ENCODE results near the gene ARHGAP45.
"Not testable (repeated sequence)": the region's sequence is repeated elsewhere in the genome, so short reads cannot be mapped to it uniquely, and the experiment has no call there.

The ARHGAP45 gene

GRCh38 chr19:1121395-1121794, 54.4 kb downstream of the ARHGAP45 start:
- no peak for DNase-seq
- in situ Hi-C loops (cut with HindIII; ENCODE audit: low pct_ligation_motif_present, low pct_unique_long_range_greater_than_20kb, low sequenced_read_pairs) = no loop called here

DNA sequence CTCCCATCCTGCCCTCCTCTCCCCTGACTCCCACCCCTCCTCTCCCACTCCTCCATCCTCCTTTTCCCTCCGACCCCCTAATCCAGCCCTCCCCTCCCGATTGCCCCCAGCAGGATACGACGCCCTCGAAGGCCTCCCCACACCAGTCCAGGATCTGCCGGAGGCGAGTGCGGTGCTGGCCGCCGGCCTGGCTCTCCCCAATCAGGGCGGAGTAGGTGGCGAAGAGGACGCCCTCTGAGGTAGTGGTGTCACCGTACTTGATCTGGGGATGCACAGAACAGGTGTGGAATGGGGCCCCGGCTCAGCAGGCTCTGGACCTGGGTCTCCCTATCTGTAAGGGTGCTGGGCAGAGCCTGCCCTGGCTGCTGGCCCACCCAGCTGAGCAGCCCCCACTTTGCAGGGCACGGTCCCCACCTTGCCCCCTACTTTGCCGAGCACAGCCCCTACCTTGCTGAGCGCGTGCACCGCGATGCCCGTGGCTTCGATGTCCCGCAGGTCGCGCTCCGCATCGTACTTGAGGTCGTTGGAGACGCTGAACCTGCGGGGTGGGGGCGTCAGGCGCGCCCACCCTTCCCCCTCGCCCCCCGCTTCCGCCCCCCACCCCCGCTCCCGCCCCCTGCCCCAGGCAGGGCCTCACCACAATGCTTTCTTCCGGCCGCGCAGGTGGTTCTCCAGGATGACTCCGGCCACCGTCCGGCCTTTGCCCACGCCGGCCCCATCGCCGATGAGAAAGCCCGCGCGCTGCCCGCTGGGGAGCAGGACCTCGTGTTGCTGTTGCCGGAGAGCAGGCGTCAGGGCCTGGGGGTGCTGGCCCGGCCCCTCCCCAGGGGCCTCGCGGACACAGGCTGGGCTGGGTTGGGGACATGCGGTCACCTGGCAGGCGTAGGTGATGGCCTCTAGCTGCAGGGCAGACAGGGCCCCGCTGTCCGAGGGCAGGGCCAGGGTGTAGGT, 55.3 kb downstream of the ARHGAP45 start:
- DNase-seq = no peak
- in situ Hi-C loops (cut with HindIII; ENCODE audit: low pct_ligation_motif_present, low pct_unique_long_range_greater_than_20kb, low sequenced_read_pairs) = no loop called here

DNA sequence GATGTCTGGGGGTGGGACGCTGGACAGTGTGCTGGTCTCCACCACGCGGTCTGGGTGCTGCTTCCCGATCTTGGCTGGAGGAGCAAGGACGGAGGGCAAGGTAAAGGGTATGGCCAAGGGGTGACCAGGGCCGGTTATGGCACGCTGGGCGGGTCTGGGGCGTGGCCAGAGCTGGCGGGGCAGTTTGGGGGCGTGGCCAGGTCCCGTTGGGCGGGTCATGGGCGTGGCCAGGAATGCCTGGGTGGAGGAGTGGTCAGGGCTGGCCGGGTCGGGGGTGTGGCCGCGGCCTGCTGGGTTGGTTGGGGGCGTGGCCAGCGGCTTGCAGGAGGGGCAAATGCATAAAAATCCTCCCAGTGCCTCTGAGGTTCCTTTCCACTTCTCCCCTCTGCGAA, 56.0 kb downstream of the ARHGAP45 start:
- peak; percentile 66 for DNase-seq
- in situ Hi-C loops (cut with HindIII; ENCODE audit: low pct_ligation_motif_present, low pct_unique_long_range_greater_than_20kb, low sequenced_read_pairs) = no loop called here

- in situ Hi-C loops (cut with HindIII; ENCODE audit: low pct_ligation_motif_present, low pct_unique_long_range_greater_than_20kb, low sequenced_read_pairs) = no loop called here
- DNase-seq = no peak
Measured at GRCh38 chr19:1123381-1123780, 56.4 kb downstream of the ARHGAP45 start.

DNA sequence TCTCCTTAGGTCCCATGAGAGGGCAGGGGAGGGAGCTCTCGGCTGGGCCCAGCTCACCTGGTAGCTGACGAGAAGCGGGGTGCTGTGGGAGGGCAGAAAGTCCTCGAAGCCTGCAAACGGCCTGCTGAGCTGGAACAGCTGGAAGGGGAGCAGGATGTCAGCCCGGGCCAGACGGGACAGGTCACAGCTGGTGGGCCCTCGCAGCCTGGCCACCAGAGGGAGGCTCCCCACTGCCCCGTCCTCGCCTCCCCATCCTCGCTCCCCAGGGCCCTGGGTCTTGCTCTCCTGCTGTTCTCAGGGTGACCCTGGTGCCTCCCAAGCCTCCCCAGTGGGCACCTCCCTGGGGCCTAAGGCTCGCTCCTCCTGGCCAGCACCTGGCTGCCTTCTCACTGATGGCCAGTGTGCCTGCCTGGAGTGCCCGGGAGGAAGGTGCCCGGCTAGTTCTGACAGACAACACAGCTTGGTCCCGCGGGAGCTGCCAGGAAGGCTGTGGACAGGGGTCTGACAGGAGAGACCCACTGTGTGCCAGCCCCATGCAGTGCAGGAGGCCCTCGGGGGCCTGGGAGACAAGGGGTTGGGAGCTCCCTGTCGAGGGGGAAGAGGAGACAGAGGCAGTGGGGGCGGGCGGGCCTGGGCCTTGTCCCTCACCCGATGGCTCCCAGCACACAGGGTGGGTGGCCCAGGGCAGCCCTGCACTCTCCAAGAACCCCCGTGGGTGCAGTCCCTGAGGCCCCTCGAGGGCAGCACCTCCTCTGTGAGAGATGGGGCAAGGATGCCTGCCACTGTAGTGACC, 57.1 kb downstream of the ARHGAP45 start:
- in situ Hi-C loops (cut with HindIII; ENCODE audit: low pct_ligation_motif_present, low pct_unique_long_range_greater_than_20kb, low sequenced_read_pairs) = no loop called here
- no peak for DNase-seq

DNA sequence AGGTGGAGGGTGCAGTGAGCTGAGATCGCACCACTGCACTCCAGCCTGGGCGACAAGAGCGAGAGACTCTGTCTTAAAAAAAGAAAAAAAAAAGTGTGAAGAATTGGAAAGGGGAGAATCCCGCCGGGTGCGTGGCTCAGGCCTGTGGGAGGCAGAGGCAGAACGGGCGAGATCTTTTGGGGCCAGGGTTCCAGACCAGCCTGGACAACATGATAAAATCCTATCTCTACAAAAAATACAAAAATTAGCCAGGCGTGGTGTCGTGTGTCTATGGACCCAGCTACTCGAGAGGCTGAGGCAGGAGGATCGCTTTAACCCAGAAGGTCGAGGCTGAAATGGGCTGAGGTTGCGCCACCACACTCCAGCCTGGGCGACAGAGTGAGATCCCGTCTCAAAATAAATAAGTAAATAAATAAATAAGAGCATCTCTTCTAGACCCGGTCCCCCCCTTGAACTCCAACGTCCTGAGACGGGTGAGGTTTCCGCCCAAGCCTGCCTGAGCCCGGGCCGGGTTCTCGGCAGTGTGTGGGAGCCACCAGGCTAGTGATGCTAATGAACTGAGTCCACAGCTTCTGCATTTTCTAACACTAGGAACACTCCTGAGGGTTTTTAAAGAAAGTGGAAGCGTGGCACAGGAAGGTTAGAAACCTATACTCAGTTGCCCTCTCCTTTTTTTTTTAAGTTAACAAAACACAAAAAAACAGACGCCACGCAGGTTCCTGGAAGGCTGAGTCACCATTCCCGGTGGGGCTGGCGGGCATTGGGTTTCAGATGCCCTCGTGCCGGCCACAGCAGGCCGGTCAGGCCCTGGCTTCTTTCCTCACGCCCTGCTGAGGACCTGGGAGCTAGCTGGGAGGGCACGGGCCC, 58.9 kb downstream of the ARHGAP45 start:
- no peak for DNase-seq
- in situ Hi-C loops (cut with HindIII; ENCODE audit: low pct_ligation_motif_present, low pct_unique_long_range_greater_than_20kb, low sequenced_read_pairs) = no loop called here

DNA sequence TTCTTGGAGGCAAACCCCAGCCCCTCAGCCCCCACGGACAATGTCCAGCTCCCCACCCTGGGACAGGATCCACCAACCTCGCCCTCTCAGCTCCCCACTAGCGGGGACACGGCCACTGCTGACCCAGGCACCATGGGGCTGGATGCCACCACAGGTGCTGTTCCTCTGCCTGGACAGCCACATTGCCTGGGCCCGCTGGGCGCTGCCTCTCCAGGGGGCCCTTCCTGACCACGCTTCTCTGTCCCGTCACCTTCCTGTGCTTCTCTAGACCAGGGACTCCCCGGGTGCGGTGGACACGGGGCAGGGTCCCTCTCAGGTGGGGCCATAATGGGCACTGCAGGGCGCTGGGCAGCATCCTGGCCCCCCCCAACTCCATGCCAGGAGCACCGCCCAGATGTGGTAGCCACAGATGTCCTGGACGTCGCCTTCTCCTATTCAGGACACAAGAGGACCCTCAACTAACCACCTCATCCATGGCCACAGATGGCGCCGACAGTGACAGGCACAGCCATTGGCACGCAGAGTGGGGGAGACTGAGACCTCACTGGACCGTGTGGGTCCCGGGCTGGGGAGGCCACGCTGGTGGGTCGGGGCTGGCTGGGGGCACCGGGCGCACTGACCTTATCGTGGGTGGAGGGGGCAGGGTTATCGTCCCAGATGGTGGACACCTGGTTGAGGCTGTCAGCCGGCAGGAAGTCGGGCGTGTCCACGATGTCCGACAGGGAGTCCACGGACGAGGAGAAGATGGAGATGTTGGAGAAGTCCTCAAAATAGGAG, 60.2 kb downstream of the ARHGAP45 start:
- in situ Hi-C loops (cut with HindIII; ENCODE audit: low pct_ligation_motif_present, low pct_unique_long_range_greater_than_20kb, low sequenced_read_pairs) = no loop called here
- DNase-seq = no peak

- no peak for DNase-seq
- in situ Hi-C loops (cut with HindIII; ENCODE audit: low pct_ligation_motif_present, low pct_unique_long_range_greater_than_20kb, low sequenced_read_pairs) = no loop called here
Measured at GRCh38 chr19:1128106-1128505, 61.1 kb downstream of the ARHGAP45 start.

DNA sequence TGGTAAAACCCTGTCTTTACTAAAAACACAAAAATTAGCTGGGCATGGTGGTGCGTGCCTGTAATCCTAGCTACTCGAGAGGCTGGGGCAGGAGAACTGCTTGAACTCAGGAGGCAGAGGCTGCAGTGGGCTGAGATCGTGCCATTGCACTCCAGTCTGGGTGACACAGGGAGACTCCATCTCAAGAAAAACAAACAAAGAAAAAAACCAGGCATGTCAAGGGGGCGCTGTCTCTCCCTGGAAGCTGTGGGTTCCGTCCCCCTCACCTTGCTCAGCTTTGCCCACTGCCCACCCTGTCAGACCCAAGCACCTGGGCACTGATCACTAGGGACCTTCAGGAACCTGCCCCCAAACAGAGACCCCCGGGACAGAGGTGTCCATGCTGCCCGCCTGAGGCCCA, 62.1 kb downstream of the ARHGAP45 start:
- DNase-seq; in situ Hi-C loops (cut with HindIII; ENCODE audit: low pct_ligation_motif_present, low pct_unique_long_range_greater_than_20kb, low sequenced_read_pairs): not testable (repeated sequence)

DNA sequence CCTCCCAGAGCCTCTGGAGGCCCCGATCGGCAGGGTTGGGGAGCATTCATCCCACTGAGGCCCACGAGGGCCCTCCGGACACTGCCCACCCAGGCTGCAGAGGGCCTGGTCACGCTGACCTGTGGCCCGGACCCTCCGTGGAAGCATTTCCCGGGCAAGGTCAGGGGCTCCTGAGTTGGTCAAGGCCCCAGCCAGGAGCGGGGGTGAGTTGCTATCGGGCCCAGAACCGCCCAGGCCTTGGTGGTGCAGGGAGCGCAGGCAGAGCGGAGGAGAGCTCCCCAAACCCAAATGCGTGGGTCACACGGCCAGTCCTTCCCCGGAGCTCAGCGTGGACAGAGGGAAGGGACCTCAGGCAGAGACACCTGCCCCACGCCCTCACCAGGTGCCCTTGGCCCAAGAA, 62.6 kb downstream of the ARHGAP45 start:
- DNase-seq = no peak
- in situ Hi-C loops (cut with HindIII; ENCODE audit: low pct_ligation_motif_present, low pct_unique_long_range_greater_than_20kb, low sequenced_read_pairs) = no loop called here

DNA sequence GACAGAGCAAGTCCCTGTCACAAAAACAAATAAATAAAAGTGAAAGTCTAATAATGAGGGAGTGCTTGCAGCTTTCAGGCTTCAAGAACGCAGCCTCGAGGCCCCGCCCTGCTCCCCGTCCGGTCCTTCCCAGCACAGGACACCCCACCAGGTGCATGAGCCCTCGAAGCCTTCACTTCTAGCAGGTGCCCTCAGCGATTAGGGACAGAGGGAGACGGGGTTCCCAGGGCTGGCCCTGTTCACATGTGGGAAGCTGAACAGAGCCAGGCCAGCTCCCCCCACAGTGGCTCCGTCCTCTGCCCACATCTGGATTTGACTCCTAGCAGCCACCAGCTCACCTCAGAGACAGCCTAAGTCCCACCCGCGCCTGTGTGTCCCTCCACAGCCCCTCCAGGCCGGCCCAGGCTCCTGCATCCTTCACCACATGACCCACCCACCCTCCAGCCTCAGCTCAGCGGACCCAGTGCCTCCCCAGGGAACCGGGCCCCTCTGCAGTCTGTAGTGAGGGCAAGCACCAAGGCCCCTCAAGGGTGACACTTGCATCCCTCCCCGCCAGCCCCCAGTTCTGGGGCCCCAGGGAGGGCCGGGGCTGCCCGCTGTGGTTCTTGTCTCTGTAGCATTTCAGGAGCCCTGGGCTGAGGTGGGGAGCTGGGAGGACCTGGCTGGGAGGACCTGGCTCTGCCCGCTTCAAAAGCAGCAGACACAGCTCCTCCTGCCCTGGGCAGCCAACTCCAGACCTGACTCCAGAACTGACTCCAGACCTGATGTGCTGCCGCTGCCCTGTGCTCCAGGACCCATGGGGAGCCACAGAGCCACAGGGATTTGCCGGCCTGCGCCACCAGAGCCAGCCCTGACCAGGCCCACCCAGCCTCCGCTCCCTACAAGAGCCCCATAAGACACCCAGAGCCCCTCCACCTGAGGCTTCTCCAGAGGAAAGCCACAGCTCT, 64.1 kb downstream of the ARHGAP45 start:
- no peak for DNase-seq
- in situ Hi-C loops (cut with HindIII; ENCODE audit: low pct_ligation_motif_present, low pct_unique_long_range_greater_than_20kb, low sequenced_read_pairs) = no loop called here

DNA sequence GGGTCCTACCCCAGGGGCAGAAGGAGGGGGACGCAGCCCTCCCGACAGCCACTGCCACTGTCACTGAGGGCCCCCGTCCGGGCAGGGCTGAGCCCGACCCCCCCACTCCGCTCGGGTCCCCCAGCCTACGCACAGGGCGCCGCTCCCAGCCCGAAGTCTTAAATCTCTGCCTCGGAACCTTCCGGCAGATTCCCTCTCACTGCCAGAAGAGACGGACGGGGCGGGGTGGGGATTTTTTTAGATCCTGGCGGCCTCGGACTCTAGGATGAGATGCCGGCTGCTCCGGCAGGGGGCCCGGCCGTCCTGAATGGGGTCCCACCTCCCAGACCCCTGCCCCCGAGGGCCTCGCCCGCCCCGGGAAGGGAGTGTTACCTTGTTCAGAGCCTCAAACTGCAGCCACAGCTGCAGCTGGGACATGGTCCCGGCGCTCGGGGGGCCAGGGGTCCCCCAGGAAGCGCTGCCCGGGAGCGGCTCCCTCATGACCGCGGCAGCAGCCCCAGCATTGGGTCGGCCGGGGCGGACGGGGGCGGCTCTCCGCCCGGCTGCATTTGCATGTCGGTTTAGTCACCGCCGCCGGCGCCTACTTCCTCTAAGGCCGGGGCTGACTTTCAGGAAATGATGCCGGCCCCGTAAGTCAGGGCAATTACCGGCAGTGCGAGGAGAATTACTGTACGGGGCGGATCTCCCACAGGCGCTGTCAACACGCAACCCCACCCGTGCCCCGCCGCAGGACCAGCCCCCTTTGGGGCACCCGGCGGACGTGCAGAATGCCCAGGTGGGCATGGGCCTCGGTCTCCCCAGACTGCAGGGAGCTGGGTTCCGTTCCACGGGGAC, 65.0 kb downstream of the ARHGAP45 start:
- in situ Hi-C loops (cut with HindIII; ENCODE audit: low pct_ligation_motif_present, low pct_unique_long_range_greater_than_20kb, low sequenced_read_pairs) = no loop called here
- DNase-seq = peak; percentile 85

DNA sequence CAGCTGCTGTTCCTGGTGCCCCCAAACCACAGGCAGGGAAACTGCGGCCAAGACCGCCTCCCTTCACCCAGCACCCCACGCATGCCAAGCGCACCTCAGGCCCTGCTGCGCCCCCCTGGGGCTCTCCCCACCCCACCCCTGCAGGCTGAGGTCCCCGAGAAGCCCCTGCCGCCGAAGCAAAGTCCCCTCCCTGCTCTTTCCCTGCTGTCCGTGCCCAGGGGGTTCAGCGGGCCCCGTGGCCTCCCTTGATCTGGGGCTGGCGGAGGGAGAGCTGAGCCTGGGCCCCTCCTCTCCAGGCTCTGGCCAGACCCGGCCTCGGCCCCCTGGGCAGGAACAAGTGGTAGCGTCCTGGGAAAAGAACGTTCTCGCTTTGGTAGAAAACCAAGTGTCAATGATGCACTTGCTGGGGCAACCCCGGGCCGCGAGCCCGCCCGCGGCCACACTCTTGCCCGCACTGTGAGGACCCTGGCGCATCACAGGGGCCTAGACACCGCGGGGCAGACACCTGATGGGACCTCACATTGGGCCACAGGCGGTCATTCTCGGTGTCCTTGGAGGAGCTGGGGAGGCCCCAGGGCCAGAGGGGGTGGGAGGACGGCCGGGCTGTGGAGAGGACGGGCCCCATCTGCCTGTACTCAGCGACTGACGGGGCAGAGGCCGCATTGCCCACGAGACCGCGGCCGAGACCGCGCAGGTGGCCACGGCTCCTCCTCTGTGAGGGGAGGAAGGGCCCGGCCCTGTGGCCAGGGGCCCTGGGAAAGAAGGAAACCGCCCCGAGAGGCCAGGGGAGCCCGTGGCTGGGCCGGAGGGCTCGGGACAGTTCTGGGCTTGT, 65.8 kb downstream of the ARHGAP45 start:
- in situ Hi-C loops (cut with HindIII; ENCODE audit: low pct_ligation_motif_present, low pct_unique_long_range_greater_than_20kb, low sequenced_read_pairs) = no loop called here
- no peak for DNase-seq

- in situ Hi-C loops (cut with HindIII; ENCODE audit: low pct_ligation_motif_present, low pct_unique_long_range_greater_than_20kb, low sequenced_read_pairs) = no loop called here
- DNase-seq = peak; percentile 27
Measured at GRCh38 chr19:1133471-1133929, 66.5 kb downstream of the ARHGAP45 start.

DNA sequence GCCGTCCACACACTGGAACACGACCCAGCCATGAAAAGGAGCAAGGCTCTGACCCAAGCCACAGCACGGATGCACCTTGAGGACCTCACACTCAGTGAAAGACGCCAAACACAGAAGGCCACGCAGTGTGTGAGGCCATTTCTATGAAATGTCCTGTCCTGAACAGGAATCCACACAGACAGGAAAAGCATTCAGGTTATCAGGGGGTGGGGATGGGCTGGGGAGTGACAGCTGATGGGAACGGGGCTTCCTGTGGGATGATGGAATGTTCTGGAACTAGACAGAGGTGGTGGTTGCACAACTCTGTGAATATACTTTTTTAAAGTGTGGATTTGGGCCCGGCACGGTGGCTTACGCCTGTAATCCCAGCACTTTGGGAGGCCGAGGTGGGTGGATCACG, 67.5 kb downstream of the ARHGAP45 start:
- in situ Hi-C loops (cut with HindIII; ENCODE audit: low pct_ligation_motif_present, low pct_unique_long_range_greater_than_20kb, low sequenced_read_pairs) = no loop called here
- no peak for DNase-seq

All from ACHN (cell line).